K562 (cell line): ENCODE data around the gene TAS1R3. TPM values are rescaled to one million over a fixed set of nuclear protein-coding genes. Genes with fewer than 3 reads are reported as not detected.

Experiments used
- CHD2 ChIP-seq: IDR thresholded peaks from 2 replicates; pipeline ENCODE4 v1.6.1; 2011; ENCODE audit warnings: low read depth, low read length
- ERF ChIP-seq: fragments of 450-650 bp; formaldehyde crosslinking; IDR thresholded peaks from 2 replicates; pipeline ENCODE4 v1.4.0; 2020; ENCODE audit warnings: mild to moderate bottlenecking, mixed read lengths
- HDGF ChIP-seq: fragments of 450-650 bp; IDR thresholded peaks from 2 replicates; pipeline ENCODE4 v1.6.1; 2016
- NFATC3 ChIP-seq: fragments of 450-650 bp; IDR thresholded peaks from 2 replicates; pipeline ENCODE4 v1.6.1; 2017; ENCODE audit warnings: mild to moderate bottlenecking
- NONO ChIP-seq, 2 experiments: fragments of 200-400 bp in 1 of 2; fragments of 450-650 bp in 1 of 2; formaldehyde crosslinking in 1 of 2; IDR thresholded peaks; 2 replicates each; pipeline ENCODE4 v1.6.1; 2017; ENCODE audit warnings: low read depth in 2 of 2, mild to moderate bottlenecking in 2 of 2, moderate library complexity in 2 of 2, low read length in 1 of 2
- POLR3G ChIP-seq: IDR thresholded peaks from 2 replicates; pipeline ENCODE4 v1.6.1; 2011; ENCODE audit not compliant: insufficient read length, insufficient replicate concordance; ENCODE audit errors: extremely low read depth
- RAD21 ChIP-seq, 2 experiments: fragments of 250-450 bp in 1 of 2; fragments of 450-650 bp in 1 of 2; sonication (Bioruptor Pico) in 1 of 2; formaldehyde crosslinking in 1 of 2; IDR thresholded peaks in 1 of 2; conservative IDR thresholded peaks in 1 of 2; 2 replicates each; pipeline versions ENCODE4 v1.4.0 to v1.8.0; 2020 to 2022; ENCODE audit warnings: mild to moderate bottlenecking in 2 of 2, moderate library complexity in 1 of 2
- SOX6 ChIP-seq: fragments of 450-650 bp; IDR thresholded peaks from 2 replicates; pipeline ENCODE4 v1.6.1; 2014; ENCODE audit warnings: mild to moderate bottlenecking
- ZBTB1 ChIP-seq: sonication (generic); formaldehyde crosslinking; IDR thresholded peaks from 2 replicates; pipeline ENCODE4 v1.8.1; 2023; ENCODE audit warnings: missing genetic modification reagents, low read depth, mild to moderate bottlenecking, borderline replicate concordance
- ZFP1 ChIP-seq: fragments of 450-650 bp; formaldehyde crosslinking; IDR thresholded peaks from 2 replicates; pipeline ENCODE4 v1.4.0; 2020; ENCODE audit warnings: mild to moderate bottlenecking, mixed read lengths
- ZNF146 ChIP-seq: IDR thresholded peaks from one replicate; pipeline ENCODE4 v1.6.1; 2018; ENCODE audit warnings: missing compliant biosample characterization; ENCODE audit not compliant: unreplicated experiment
- ZNF274 ChIP-seq: IDR thresholded peaks from 2 replicates; pipeline ENCODE4 v1.6.1; 2011; ENCODE audit warnings: low read depth, mild to moderate bottlenecking, low read length, moderate library complexity, borderline replicate concordance
- ZNF644 ChIP-seq: fragments of 200-800 bp; sonication (Bioruptor generic); IDR thresholded peaks from 2 replicates; pipeline ENCODE4 v1.6.1; 2016; ENCODE audit warnings: low read depth, missing genetic modification characterization, missing compliant biosample characterization
- polyA plus RNA-seq, 8 experiments: library from polyadenylated mRNA; depleted of rRNA in 4 of 8; stranded (reverse) in 5 of 8; unstranded in 3 of 8; fragments of >200 nt; fragmentation: Nextera tagmentation in 2 of 8; fragmentation: Illumina TruSeq in 1 of 8; extraction: Ambion mirVana in 2 of 8; extraction: Trizol in 1 of 8; gene quantifications; 2 replicates each; pipeline versions ENCODE4 v1.2.1 to v1.2.3, GENCODE V29; 2011 to 2014; ENCODE audit warnings: inconsistent platforms in 1 of 8, missing spikeins in 1 of 8
- total RNA-seq, 7 experiments: library from RNA; depleted of rRNA in 6 of 7; stranded (reverse); fragments of >200 nt in 6 of 7; fragmentation: Illumina TruSeq in 2 of 7; extraction: Trizol in 2 of 7; gene quantifications; 2 replicates each; pipeline versions ENCODE4 v1.2.1 to v1.2.3, GENCODE V29; 2011 to 2021; ENCODE audit warnings: low replicate concordance in 1 of 7
- TF ChIP-seq, protein P1 (sequence below): fragments of 450-650 bp; formaldehyde crosslinking; IDR thresholded peaks from 2 replicates; pipeline ENCODE4 v1.4.0; 2020; ENCODE audit warnings: mild to moderate bottlenecking, moderate library complexity
- TF ChIP-seq, protein P2 (sequence below), 3 experiments: IDR thresholded peaks in 2 of 3; conservative IDR thresholded peaks in 1 of 3; 2 replicates each; pipeline ENCODE4 v1.5.1; 2011 to 2012; ENCODE audit warnings: low read length in 3 of 3, mild to moderate bottlenecking in 3 of 3, control low read depth in 2 of 3, improper control_type of control experiment in 1 of 3, inconsistent platforms in 1 of 3, low read depth in 1 of 3, mixed read lengths in 1 of 3, moderate library complexity in 1 of 3; ENCODE audit not compliant: insufficient read depth in 2 of 3
- TF ChIP-seq, protein P3 (sequence below): fragments of 250-450 bp; sonication (Bioruptor Pico); IDR thresholded peaks from 2 replicates; pipeline ENCODE4 v1.9.0; 2021; ENCODE audit warnings: mild to moderate bottlenecking, inconsistent platforms

The TAS1R3 gene
- total and polyA plus RNA-seq, 9 of the 15 experiments (the other 6 are each of a cell fraction or from before 2014, with no cell fraction given) = 0.07 to 0.13 TPM; not detected in 7

DNA sequence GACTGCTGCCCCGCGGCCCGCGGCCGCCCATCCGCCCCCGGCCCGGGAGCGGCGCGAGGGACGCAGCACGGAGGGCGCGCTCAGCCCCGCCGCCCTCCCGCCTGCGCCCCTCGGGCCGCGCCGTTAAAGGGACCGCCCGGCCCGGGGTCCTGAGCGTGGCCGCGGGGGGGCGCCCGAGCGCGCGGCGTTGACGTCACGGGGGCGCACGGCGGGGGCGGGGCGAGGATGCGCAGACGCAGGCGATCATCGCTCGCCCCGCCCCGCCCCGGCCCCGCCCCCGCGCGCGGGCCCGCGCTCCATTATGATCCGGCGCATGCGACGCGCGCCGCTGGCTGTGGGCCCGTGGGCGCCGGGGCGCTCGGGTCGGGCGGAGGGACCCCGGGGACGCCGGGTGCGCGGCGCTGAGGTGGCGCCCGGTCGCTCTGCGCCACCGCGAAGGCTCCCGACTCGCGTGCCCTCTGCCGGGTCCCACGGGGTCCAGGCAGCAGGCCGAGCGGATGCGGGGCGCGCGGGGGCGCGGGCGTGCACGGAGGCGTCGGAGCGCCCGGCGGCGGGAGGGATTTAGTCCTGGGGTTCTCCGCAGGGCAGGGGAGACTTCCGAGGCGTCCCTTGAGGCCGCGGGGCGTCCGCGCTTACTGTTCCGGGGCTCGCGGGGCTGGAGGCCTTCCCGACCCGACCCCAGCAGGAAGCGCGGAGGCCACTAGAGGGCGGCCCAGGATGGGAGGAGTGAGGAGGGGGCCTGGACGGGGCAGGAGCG, 18.4 kb downstream of the TAS1R3 start, which contains the start of gene DVL1 (continued):
- TF ChIP-seq, protein P1, sequence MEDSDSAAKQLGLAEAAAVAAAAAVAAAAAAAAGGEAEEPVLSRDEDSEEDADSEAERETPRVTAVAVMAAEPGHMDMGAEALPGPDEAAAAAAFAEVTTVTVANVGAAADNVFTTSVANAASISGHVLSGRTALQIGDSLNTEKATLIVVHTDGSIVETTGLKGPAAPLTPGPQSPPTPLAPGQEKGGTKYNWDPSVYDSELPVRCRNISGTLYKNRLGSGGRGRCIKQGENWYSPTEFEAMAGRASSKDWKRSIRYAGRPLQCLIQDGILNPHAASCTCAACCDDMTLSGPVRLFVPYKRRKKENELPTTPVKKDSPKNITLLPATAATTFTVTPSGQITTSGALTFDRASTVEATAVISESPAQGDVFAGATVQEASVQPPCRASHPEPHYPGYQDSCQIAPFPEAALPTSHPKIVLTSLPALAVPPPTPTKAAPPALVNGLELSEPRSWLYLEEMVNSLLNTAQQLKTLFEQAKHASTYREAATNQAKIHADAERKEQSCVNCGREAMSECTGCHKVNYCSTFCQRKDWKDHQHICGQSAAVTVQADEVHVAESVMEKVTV (CRISPR knock-in tag) = peak; percentile 33; the same call in 1 of the 2 replicates
- no peak for TF ChIP-seq NFATC3
- no peak for TF ChIP-seq ZBTB1
- no peak for TF ChIP-seq CHD2
- no peak for TF ChIP-seq ZNF146
- TF ChIP-seq ERF (CRISPR knock-in tag) = peak; percentile 95
- no peak for TF ChIP-seq ZNF644 (tag)
- TF ChIP-seq, protein P2, sequence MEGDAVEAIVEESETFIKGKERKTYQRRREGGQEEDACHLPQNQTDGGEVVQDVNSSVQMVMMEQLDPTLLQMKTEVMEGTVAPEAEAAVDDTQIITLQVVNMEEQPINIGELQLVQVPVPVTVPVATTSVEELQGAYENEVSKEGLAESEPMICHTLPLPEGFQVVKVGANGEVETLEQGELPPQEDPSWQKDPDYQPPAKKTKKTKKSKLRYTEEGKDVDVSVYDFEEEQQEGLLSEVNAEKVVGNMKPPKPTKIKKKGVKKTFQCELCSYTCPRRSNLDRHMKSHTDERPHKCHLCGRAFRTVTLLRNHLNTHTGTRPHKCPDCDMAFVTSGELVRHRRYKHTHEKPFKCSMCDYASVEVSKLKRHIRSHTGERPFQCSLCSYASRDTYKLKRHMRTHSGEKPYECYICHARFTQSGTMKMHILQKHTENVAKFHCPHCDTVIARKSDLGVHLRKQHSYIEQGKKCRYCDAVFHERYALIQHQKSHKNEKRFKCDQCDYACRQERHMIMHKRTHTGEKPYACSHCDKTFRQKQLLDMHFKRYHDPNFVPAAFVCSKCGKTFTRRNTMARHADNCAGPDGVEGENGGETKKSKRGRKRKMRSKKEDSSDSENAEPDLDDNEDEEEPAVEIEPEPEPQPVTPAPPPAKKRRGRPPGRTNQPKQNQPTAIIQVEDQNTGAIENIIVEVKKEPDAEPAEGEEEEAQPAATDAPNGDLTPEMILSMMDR (IDR thresholded peaks at IDR 0.05 in 2 of 3, conservative IDR thresholded peaks at IDR 0.05 in 1 of 3; ENCODE audit: insufficient read depth in 2 of 3, low read depth in 1 of 3, low read length in 3 of 3) = peak; percentile 46 to 75 (median 57); a peak in 5 of 6 replicates
- no peak for TF ChIP-seq SOX6
- TF ChIP-seq ZFP1 (CRISPR knock-in tag) = no peak
- TF ChIP-seq, protein P3, sequence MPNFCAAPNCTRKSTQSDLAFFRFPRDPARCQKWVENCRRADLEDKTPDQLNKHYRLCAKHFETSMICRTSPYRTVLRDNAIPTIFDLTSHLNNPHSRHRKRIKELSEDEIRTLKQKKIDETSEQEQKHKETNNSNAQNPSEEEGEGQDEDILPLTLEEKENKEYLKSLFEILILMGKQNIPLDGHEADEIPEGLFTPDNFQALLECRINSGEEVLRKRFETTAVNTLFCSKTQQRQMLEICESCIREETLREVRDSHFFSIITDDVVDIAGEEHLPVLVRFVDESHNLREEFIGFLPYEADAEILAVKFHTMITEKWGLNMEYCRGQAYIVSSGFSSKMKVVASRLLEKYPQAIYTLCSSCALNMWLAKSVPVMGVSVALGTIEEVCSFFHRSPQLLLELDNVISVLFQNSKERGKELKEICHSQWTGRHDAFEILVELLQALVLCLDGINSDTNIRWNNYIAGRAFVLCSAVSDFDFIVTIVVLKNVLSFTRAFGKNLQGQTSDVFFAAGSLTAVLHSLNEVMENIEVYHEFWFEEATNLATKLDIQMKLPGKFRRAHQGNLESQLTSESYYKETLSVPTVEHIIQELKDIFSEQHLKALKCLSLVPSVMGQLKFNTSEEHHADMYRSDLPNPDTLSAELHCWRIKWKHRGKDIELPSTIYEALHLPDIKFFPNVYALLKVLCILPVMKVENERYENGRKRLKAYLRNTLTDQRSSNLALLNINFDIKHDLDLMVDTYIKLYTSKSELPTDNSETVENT (CRISPR knock-in tag) = peak; percentile 91
- no peak for TF ChIP-seq ZNF274
- TF ChIP-seq HDGF = no peak
- no peak for TF ChIP-seq POLR3G
- peak; percentile 43 to 56; a peak in 3 of 4 replicates for TF ChIP-seq RAD21 (CRISPR knock-in tag; conservative IDR thresholded peaks at IDR 0.05 in 1 of 2, IDR thresholded peaks at IDR 0.05 in 1 of 2)
- TF ChIP-seq NONO (IDR thresholded peaks at IDR 0.05; ENCODE audit: low read depth in 2 of 2, low read length in 1 of 2) = peak; percentile 78 to 88
